K562 (cell line): ENCODE results near the gene PPP6R3. TPM values are rescaled to one million over a fixed set of nuclear protein-coding genes. Genes with fewer than 3 reads are reported as not detected.

Source experiments
- BMI1 ChIP-seq: fragments of 150-350 bp; IDR thresholded peaks from 2 replicates; pipeline ENCODE4 v1.6.1; 2014; ENCODE audit warnings: low read length
- DMBX1 ChIP-seq: fragments of 250-450 bp; sonication (Bioruptor Pico); IDR thresholded peaks from 2 replicates; pipeline ENCODE4 v1.8.0; 2022; ENCODE audit warnings: inconsistent platforms, mild to moderate bottlenecking, moderate library complexity, borderline replicate concordance
- ELF1 ChIP-seq: fragments of 200-800 bp; sonication (Bioruptor generic); IDR thresholded peaks from 2 replicates; pipeline ENCODE4 v1.6.1; 2016; ENCODE audit warnings: missing genetic modification characterization, missing compliant biosample characterization
- EZH2 ChIP-seq: IDR thresholded peaks from 2 replicates; pipeline ENCODE4 v1.6.1; 2012; ENCODE audit warnings: low read depth, mild to moderate bottlenecking, inconsistent platforms, low read length, borderline replicate concordance
- HDAC6 ChIP-seq: IDR thresholded peaks from 2 replicates; pipeline ENCODE4 v1.6.1; 2012; ENCODE audit warnings: low read depth, mild to moderate bottlenecking, control low read depth, inconsistent platforms, low read length, moderate library complexity
- JUND ChIP-seq, 2 experiments: IDR thresholded peaks; 2 replicates in 1 of 2; 3 replicates in 1 of 2; pipeline ENCODE4 v1.6.1; 2011; ENCODE audit warnings: borderline replicate concordance in 2 of 2, low read depth in 2 of 2, low read length in 2 of 2, improper control_type of control experiment in 1 of 2, missing biosample characterization in 1 of 2, missing genetic modification characterization in 1 of 2, missing genetic modification reagents in 1 of 2
- NR4A1 ChIP-seq, 2 experiments: fragments of 250-450 bp in 1 of 2; fragments of 450-650 bp in 1 of 2; sonication (Bioruptor Pico) in 1 of 2; IDR thresholded peaks; 2 replicates each; pipeline versions ENCODE4 v1.4.0 to v1.6.1; 2016 to 2020; ENCODE audit warnings: mild to moderate bottlenecking in 2 of 2, missing compliant biosample characterization in 1 of 2, missing genetic modification characterization in 1 of 2, moderate library complexity in 1 of 2
- SOX6 ChIP-seq: fragments of 450-650 bp; IDR thresholded peaks from 2 replicates; pipeline ENCODE4 v1.6.1; 2014; ENCODE audit warnings: mild to moderate bottlenecking
- ZKSCAN1 ChIP-seq: fragments of 150-350 bp; IDR thresholded peaks from 2 replicates; pipeline ENCODE4 v1.6.1; 2016; ENCODE audit warnings: low read depth, low read length
- ZNF146 ChIP-seq: IDR thresholded peaks from one replicate; pipeline ENCODE4 v1.6.1; 2018; ENCODE audit warnings: missing compliant biosample characterization; ENCODE audit not compliant: unreplicated experiment
- ZNF696 ChIP-seq: fragments of 250-450 bp; sonication (Bioruptor Pico); conservative IDR thresholded peaks from 2 replicates; pipeline ENCODE4 v1.4.0; 2020; ENCODE audit warnings: mild to moderate bottlenecking, moderate library complexity
- ZSCAN32 ChIP-seq: fragments of 450-650 bp; formaldehyde crosslinking; IDR thresholded peaks from 2 replicates; pipeline ENCODE4 v1.4.0; 2020; ENCODE audit warnings: mild to moderate bottlenecking, moderate library complexity
- polyA plus RNA-seq, 8 experiments: library from polyadenylated mRNA; depleted of rRNA in 4 of 8; stranded (reverse) in 5 of 8; unstranded in 3 of 8; fragments of >200 nt; fragmentation: Nextera tagmentation in 2 of 8; fragmentation: Illumina TruSeq in 1 of 8; extraction: Ambion mirVana in 2 of 8; extraction: Trizol in 1 of 8; gene quantifications; 2 replicates each; pipeline versions ENCODE4 v1.2.1 to v1.2.3, GENCODE V29; 2011 to 2014; ENCODE audit warnings: inconsistent platforms in 1 of 8, missing spikeins in 1 of 8
- total RNA-seq, 7 experiments: library from RNA; depleted of rRNA in 6 of 7; stranded (reverse); fragments of >200 nt in 6 of 7; fragmentation: Illumina TruSeq in 2 of 7; extraction: Trizol in 2 of 7; gene quantifications; 2 replicates each; pipeline versions ENCODE4 v1.2.1 to v1.2.3, GENCODE V29; 2011 to 2021; ENCODE audit warnings: low replicate concordance in 1 of 7
- TF ChIP-seq, protein P1 (sequence below), 2 experiments: fragments of 450-650 bp; conservative IDR thresholded peaks; 2 replicates each; pipeline ENCODE4 v1.6.1; 2017; ENCODE audit warnings: mild to moderate bottlenecking in 2 of 2, moderate library complexity in 2 of 2
- TF ChIP-seq, protein P2 (sequence below): sonication (generic); formaldehyde crosslinking; IDR thresholded peaks from 2 replicates; pipeline ENCODE4 v1.8.0; 2022; ENCODE audit warnings: mild to moderate bottlenecking, low read depth, missing genetic modification reagents
- TF ChIP-seq, protein P3 (sequence below): fragments of 250-450 bp; sonication (Bioruptor Pico); IDR thresholded peaks from 2 replicates; pipeline ENCODE4 v1.5.0; 2021
- TF ChIP-seq, protein P4 (sequence below): fragments of 450-650 bp; formaldehyde crosslinking; IDR thresholded peaks from 2 replicates; pipeline ENCODE4 v1.4.0; 2020; ENCODE audit warnings: mild to moderate bottlenecking, moderate library complexity
- TF ChIP-seq, protein P5 (sequence below): fragments of 450-650 bp; IDR thresholded peaks from 2 replicates; pipeline ENCODE4 v1.6.1; 2016
- TF ChIP-seq, protein P6 (sequence below): fragments of 200-400 bp; formaldehyde crosslinking; IDR thresholded peaks from 2 replicates; pipeline ENCODE4 v1.6.1; 2017; ENCODE audit warnings: mild to moderate bottlenecking, low read depth, low read length, moderate library complexity

Gene PPP6R3
- total and polyA plus RNA-seq, 9 of the 15 experiments (the other 6 are each of a cell fraction or from before 2014, with no cell fraction given), result 20.3 to 117 (median 80.6) TPM

DNA sequence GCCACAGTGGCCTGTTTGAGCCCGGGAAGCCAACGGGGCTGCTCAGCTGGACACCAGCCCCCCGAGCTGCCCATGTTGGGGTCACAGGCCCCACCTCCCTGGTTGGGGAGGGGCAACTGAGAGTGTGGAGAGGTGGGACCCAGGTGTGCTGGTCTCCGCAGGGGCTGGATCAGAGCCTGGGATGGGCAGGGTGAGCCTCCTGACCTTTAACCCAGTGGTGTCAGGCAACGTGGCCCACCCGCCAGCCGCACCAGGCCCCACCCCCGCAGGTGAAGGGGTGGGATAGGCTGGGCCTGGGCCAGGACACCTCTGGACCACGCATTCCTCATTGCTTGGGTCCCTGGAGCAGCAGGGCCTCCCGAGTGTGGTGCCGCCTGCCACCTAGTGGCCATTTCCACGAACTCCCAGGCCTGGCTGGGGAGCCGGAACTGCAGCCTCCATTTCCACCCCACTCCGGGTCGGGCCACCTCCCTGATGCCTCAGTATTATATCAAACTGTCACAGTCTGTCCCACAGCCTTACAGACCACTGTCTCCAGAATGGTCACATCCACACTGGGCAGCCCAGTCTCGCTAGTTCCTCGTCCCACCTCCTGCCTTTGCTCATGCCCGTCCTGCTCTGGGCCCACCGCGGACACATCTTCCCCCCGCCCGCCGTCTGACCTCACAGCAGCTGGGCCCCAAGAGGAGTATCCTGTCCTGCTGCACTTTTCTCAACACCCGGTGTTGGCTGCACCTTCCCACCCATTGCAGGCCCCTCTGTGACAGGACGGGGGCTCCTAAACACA is 13.3 kb upstream of the PPP6R3 start (continued):
- TF ChIP-seq, protein P1, sequence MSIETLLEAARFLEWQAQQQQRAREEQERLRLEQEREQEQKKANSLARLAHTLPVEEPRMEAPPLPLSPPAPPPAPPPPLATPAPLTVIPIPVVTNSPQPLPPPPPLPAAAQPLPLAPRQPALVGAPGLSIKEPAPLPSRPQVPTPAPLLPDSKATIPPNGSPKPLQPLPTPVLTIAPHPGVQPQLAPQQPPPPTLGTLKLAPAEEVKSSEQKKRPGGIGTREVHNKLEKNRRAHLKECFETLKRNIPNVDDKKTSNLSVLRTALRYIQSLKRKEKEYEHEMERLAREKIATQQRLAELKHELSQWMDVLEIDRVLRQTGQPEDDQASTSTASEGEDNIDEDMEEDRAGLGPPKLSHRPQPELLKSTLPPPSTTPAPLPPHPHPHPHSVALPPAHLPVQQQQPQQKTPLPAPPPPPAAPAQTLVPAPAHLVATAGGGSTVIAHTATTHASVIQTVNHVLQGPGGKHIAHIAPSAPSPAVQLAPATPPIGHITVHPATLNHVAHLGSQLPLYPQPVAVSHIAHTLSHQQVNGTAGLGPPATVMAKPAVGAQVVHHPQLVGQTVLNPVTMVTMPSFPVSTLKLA (conservative IDR thresholded peaks at IDR 0.05), result no peak
- TF ChIP-seq, protein P2, sequence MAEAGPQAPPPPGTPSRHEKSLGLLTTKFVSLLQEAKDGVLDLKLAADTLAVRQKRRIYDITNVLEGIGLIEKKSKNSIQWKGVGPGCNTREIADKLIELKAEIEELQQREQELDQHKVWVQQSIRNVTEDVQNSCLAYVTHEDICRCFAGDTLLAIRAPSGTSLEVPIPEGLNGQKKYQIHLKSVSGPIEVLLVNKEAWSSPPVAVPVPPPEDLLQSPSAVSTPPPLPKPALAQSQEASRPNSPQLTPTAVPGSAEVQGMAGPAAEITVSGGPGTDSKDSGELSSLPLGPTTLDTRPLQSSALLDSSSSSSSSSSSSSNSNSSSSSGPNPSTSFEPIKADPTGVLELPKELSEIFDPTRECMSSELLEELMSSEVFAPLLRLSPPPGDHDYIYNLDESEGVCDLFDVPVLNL (CRISPR knock-in tag), result 0 out of 2 replicates have a peak, but pooled peaks have one; percentile 36
- TF ChIP-seq JUND (IDR thresholded peaks at IDR 0.05; ENCODE audit: borderline replicate concordance, low read depth, low read length) (0 out of 2 replicates have a peak, but pooled peaks have one; percentile 37), JUND (tag; IDR thresholded peaks at IDR 0.05; ENCODE audit: borderline replicate concordance, low read depth, low read length) (no peak), ZNF146 (CRISPR knock-in tag) (no peak), ZSCAN32 (CRISPR knock-in tag) (no peak), DMBX1 (no peak), ZNF696 (no peak), BMI1 (no peak), SOX6 (no peak), ZKSCAN1 (no peak), NR4A1 (CRISPR knock-in tag; IDR thresholded peaks at IDR 0.05) (no peak), NR4A1 (tag; IDR thresholded peaks at IDR 0.05) (no peak), HDAC6 (no peak), ELF1 (tag) (no peak), EZH2 (no peak)
- TF ChIP-seq, protein P3, sequence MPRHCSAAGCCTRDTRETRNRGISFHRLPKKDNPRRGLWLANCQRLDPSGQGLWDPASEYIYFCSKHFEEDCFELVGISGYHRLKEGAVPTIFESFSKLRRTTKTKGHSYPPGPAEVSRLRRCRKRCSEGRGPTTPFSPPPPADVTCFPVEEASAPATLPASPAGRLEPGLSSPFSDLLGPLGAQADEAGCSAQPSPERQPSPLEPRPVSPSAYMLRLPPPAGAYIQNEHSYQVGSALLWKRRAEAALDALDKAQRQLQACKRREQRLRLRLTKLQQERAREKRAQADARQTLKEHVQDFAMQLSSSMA (CRISPR knock-in tag), result no peak
- TF ChIP-seq, protein P4, sequence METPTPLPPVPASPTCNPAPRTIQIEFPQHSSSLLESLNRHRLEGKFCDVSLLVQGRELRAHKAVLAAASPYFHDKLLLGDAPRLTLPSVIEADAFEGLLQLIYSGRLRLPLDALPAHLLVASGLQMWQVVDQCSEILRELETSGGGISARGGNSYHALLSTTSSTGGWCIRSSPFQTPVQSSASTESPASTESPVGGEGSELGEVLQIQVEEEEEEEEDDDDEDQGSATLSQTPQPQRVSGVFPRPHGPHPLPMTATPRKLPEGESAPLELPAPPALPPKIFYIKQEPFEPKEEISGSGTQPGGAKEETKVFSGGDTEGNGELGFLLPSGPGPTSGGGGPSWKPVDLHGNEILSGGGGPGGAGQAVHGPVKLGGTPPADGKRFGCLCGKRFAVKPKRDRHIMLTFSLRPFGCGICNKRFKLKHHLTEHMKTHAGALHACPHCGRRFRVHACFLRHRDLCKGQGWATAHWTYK, result no peak
- TF ChIP-seq, protein P5, sequence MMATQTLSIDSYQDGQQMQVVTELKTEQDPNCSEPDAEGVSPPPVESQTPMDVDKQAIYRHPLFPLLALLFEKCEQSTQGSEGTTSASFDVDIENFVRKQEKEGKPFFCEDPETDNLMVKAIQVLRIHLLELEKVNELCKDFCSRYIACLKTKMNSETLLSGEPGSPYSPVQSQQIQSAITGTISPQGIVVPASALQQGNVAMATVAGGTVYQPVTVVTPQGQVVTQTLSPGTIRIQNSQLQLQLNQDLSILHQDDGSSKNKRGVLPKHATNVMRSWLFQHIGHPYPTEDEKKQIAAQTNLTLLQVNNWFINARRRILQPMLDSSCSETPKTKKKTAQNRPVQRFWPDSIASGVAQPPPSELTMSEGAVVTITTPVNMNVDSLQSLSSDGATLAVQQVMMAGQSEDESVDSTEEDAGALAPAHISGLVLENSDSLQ, result no peak
- TF ChIP-seq, protein P6, sequence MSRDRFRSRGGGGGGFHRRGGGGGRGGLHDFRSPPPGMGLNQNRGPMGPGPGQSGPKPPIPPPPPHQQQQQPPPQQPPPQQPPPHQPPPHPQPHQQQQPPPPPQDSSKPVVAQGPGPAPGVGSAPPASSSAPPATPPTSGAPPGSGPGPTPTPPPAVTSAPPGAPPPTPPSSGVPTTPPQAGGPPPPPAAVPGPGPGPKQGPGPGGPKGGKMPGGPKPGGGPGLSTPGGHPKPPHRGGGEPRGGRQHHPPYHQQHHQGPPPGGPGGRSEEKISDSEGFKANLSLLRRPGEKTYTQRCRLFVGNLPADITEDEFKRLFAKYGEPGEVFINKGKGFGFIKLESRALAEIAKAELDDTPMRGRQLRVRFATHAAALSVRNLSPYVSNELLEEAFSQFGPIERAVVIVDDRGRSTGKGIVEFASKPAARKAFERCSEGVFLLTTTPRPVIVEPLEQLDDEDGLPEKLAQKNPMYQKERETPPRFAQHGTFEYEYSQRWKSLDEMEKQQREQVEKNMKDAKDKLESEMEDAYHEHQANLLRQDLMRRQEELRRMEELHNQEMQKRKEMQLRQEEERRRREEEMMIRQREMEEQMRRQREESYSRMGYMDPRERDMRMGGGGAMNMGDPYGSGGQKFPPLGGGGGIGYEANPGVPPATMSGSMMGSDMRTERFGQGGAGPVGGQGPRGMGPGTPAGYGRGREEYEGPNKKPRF, result no peak
